PC-9 (cell line): Measurements from ENCODE around the gene NUMB. TPM values are rescaled to one million over a fixed set of nuclear protein-coding genes. Genes with fewer than 3 reads are reported as not detected.

ENCODE experiments used
- BruUV-seq: library from RNA; stranded (reverse); fragments of 400-500 nt; replicated peaks from 2 replicates; lab custom pipeline; 2021; lab: Mats Ljungman, UMichigan
- CTCF ChIA-PET: fragments of 300-600 bp; sonication (Branson Sonifier 250); formaldehyde crosslinking; loops from one replicate; lab custom pipeline; 2022; ENCODE audit warnings: antibody characterized with exemption; lab: Charles Lee
- POLR2A ChIA-PET: fragments of 300-600 bp; sonication (Branson Sonifier 250); formaldehyde crosslinking; loops from one replicate; lab custom pipeline; 2022; ENCODE audit warnings: antibody characterized with exemption; ENCODE audit not compliant: unreplicated experiment; lab: Charles Lee
- DNase-seq, 2 experiments: peaks; one replicate each; pipeline versions ENCODE4 v3.0.0 to v3.0.0-alpha.2; 2015 to 2022; ENCODE audit warnings: mixed read lengths in 1 of 2
- H2AFZ ChIP-seq: fragments of 200-600 bp; sonication (generic); 2 replicates; pipeline ENCODE4 v1.8.1; 2017; ENCODE audit warnings: antibody characterized with exemption
- H3F3A ChIP-seq: fragments of 200-600 bp; sonication (generic); 2 replicates; pipeline ENCODE4 v1.8.1; 2017; ENCODE audit warnings: antibody characterized with exemption, mild to moderate bottlenecking, low read depth; ENCODE audit not compliant: insufficient read depth
- H3K27ac ChIP-seq: fragments of 200-600 bp; sonication (generic); 2 replicates; pipeline ENCODE4 v1.6.1; 2016; ENCODE audit warnings: mixed run types
- H3K27me3 ChIP-seq: fragments of 200-600 bp; sonication (generic); 2 replicates; pipeline ENCODE4 v1.6.1; 2016; ENCODE audit warnings: low read depth, mixed run types; ENCODE audit not compliant: insufficient read depth
- H3K36me3 ChIP-seq: fragments of 200-600 bp; sonication (generic); 2 replicates; pipeline ENCODE4 v1.6.1; 2016; ENCODE audit warnings: low read depth, mixed run types
- H3K4me1 ChIP-seq: fragments of 200-600 bp; sonication (generic); replicated peaks from 2 replicates; pipeline ENCODE4 v1.6.1; 2016; ENCODE audit warnings: mixed run types; ENCODE audit not compliant: insufficient read depth
- H3K4me2 ChIP-seq: fragments of 200-600 bp; sonication (generic); 2 replicates; pipeline ENCODE4 v1.6.1; 2017; ENCODE audit warnings: mixed run types
- H3K4me3 ChIP-seq: fragments of 200-600 bp; sonication (generic); 2 replicates; pipeline ENCODE4 v1.6.1; 2016; ENCODE audit warnings: mixed run types
- H3K79me2 ChIP-seq: fragments of 200-600 bp; sonication (generic); 2 replicates; pipeline ENCODE4 v1.6.1; 2017; ENCODE audit warnings: low read depth, mixed run types
- H3K9me2 ChIP-seq: fragments of 200-600 bp; sonication (generic); 2 replicates; pipeline ENCODE4 v1.8.1; 2017; ENCODE audit warnings: mild to moderate bottlenecking; ENCODE audit not compliant: insufficient read depth
- H3K9me3 ChIP-seq: fragments of 200-600 bp; sonication (generic); 2 replicates; pipeline ENCODE4 v1.8.1; 2016; ENCODE audit warnings: low read depth; ENCODE audit not compliant: insufficient read depth
- H4K20me1 ChIP-seq: fragments of 200-600 bp; sonication (generic); 2 replicates; pipeline ENCODE4 v1.8.1; 2017; ENCODE audit not compliant: insufficient read depth
- EZH2 ChIP-seq: fragments of 200-600 bp; sonication (generic); IDR thresholded peaks from 2 replicates; pipeline ENCODE4 v1.8.0; 2017; ENCODE audit warnings: antibody characterized with exemption, low read depth
- intact Hi-C: fragments of 100-400 bp; cut with micrococcal nuclease; formaldehyde crosslinking; loops from one replicate; pipeline ENCODE4 v1.10.0; 2022; ENCODE audit not compliant: unreplicated experiment
- total RNA-seq: library from RNA; stranded (reverse); gene quantifications from 2 replicates; pipeline ENCODE4 v1.2.3, GENCODE V29; 2021
- TF ChIP-seq, protein P1 (sequence below): fragments of 200-600 bp; sonication (generic); conservative IDR thresholded peaks from 2 replicates; pipeline ENCODE4 v1.6.1; 2017; ENCODE audit warnings: mixed run types, antibody characterized with exemption, mild to moderate bottlenecking, moderate library complexity

Gene NUMB
- total RNA-seq, 1 experiment from 2014 or later: 64.5 TPM

DNA sequence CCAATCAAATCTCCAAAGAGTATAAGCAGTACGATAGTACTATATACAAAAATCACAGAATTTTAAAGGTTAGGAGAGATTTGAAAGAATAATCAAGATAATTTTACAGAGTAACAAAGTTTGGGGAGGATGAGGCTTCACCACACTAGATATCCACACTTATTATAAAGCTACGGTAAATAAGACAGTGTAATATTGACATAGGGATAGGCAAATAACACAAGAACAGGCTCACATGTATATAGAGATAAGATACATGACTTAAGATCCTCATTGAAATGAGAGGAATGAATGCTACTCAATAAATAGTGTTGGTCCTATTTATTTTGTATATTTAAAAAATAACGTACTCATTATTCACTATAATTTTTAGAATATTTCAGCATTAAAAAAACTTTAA is 26.2 kb downstream of the NUMB start:
- Histone ChIP-seq H3K27ac (no peak overlapping the region), H4K20me1 (peaks cover 6% of the 10 kb centered on the region; the same call in 1 of the 2 replicates), H3F3A (0 out of 2 replicates have a peak, but pooled peaks cover 2% of the 10 kb centered on the region), H3K27me3 (no peaks in the 10 kb centered on the region), H3K79me2 (peaks cover 10% of the 10 kb centered on the region; the same call in 1 of the 2 replicates), H3K4me1 (no peaks in the 10 kb centered on the region), H2AFZ (no peak overlapping the region), H3K4me3 (no peak overlapping the region), H3K4me2 (no peak overlapping the region), H3K36me3 (no peaks in the 10 kb centered on the region), H3K9me2 (no peaks in the 10 kb centered on the region), H3K9me3 (no peaks in the 10 kb centered on the region)
- intact Hi-C loops: no loop called here
- ChIA-PET POLR2A (no interaction called here), CTCF (no interaction called here)
- no peak for TF ChIP-seq EZH2
- TF ChIP-seq, protein P1, sequence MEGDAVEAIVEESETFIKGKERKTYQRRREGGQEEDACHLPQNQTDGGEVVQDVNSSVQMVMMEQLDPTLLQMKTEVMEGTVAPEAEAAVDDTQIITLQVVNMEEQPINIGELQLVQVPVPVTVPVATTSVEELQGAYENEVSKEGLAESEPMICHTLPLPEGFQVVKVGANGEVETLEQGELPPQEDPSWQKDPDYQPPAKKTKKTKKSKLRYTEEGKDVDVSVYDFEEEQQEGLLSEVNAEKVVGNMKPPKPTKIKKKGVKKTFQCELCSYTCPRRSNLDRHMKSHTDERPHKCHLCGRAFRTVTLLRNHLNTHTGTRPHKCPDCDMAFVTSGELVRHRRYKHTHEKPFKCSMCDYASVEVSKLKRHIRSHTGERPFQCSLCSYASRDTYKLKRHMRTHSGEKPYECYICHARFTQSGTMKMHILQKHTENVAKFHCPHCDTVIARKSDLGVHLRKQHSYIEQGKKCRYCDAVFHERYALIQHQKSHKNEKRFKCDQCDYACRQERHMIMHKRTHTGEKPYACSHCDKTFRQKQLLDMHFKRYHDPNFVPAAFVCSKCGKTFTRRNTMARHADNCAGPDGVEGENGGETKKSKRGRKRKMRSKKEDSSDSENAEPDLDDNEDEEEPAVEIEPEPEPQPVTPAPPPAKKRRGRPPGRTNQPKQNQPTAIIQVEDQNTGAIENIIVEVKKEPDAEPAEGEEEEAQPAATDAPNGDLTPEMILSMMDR: no peak
- BruUV-seq: no TSS peak
- DNase-seq: no peak

DNA sequence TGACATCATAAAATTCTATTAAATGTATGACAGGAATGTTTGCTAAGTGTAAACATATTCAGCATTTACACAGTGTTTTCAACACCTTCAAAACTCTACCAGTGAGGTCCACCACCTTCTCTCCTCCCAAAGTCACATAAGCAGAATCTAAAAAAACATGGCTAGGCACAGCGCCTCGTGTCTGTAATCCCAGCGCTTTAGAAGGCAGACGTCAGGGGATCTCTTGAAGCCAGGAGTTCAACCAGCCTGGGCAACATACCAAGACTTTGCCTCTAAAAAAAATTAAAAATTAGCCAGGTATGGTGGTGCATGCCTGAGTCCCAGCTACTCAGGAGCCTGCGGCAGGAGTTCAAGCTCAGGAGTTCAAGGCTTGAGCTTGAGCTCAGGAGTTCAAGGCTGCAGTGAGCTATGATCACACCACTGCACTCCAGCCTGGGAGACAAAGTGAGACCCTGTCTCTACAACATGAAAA is 30.0 kb downstream of the NUMB start:
- Histone ChIP-seq H2AFZ (no peak overlapping the region), H3K4me2 (no peak overlapping the region), H3K27ac (no peak overlapping the region), H3K9me3 (no peaks in the 10 kb centered on the region), H3K79me2 (peaks cover 10% of the 10 kb centered on the region; the same call in 1 of the 2 replicates), H3K9me2 (no peaks in the 10 kb centered on the region), H3K4me3 (no peak overlapping the region), H4K20me1 (peaks cover 6% of the 10 kb centered on the region; the same call in 1 of the 2 replicates), H3K4me1 (no peaks in the 10 kb centered on the region), H3K36me3 (no peaks in the 10 kb centered on the region), H3K27me3 (no peaks in the 10 kb centered on the region), H3F3A (0 out of 2 replicates have a peak, but pooled peaks cover 6% of the 10 kb centered on the region)
- BruUV-seq: no TSS peak
- DNase-seq: no peak
- no peak for TF ChIP-seq EZH2
- ChIA-PET POLR2A (no interaction called here), CTCF (no interaction called here)
- intact Hi-C loops: no loop called here

DNA sequence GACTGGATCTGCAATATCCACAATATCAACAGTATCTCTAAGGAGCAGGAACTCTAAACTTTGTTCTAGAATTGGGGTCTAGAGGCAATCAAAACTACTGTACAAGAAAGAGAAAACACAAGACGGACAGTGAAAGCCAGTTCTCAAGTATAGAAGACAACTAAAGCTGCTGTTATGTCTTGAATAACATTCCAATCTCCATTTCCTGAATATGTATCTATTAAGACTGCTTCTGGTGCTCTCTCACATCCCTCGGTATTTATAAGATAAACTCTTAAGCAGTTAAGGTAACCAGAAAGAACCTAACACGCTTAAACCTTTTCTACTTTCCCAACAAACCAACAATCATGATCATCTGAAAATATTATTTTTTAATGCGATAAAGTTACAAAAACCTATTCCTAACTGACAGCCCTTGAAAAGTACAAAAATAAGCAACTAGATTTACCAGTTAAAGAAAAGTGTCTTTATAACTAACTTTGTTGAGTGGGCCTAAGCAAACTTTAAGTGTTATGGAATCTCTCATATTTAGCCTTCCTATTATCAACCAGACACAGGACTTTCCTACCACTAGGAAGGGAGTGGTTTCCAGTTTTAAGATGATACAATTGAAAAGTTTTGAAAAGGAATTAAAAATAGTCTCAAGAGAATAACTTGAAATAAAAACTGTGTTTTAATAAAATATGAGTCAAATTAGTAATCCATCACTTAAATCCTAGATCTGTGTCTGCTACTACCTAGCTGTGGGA is 30.7 kb downstream of the NUMB start:
- Histone ChIP-seq H3F3A (0 out of 2 replicates have a peak, but pooled peaks cover 6% of the 10 kb centered on the region), H3K36me3 (no peaks in the 10 kb centered on the region), H4K20me1 (peaks cover 6% of the 10 kb centered on the region; the same call in 1 of the 2 replicates), H3K9me2 (no peaks in the 10 kb centered on the region), H3K9me3 (no peaks in the 10 kb centered on the region), H3K4me1 (no peaks in the 10 kb centered on the region), H3K27me3 (no peaks in the 10 kb centered on the region), H3K4me3 (no peak overlapping the region), H3K4me2 (no peak overlapping the region), H2AFZ (no peak overlapping the region), H3K27ac (no peak overlapping the region), H3K79me2 (peaks cover 5% of the 10 kb centered on the region; the same call in 1 of the 2 replicates)
- ChIA-PET POLR2A (interaction anchor here (0.6 kb wide), 1 partner anchor 257 kb away, joined by 3 read pairs; no protein-coding TSS in a partner anchor), CTCF (no interaction called here)
- no TSS peak for BruUV-seq
- intact Hi-C loops: no loop called here
- no peak for DNase-seq
- TF ChIP-seq, protein P1: no peak
- no peak for TF ChIP-seq EZH2
